Glomerular endothelial cell (primary cell): ENCODE results near the gene MANSC1. TPM values are rescaled to one million over a fixed set of nuclear protein-coding genes. Genes with fewer than 3 reads are reported as not detected.

Experiments used
- total RNA-seq: library from RNA; depleted of rRNA; stranded (reverse); fragments of >200 nt; gene quantifications from 2 replicates; pipeline ENCODE4 v1.2.3, GENCODE V29; 2015

The MANSC1 gene
- total RNA-seq, 1 donor from 2014 or later, result 56.6 TPM

Other genes starting within 250 kb of the MANSC1 start
- 15.0 and 29.3 TPM in 2 replicates for gene LRP6, start 83.2 kb downstream of the MANSC1 start, total RNA-seq
- gene BORCS5, start 6.8 kb upstream of the MANSC1 start, total RNA-seq, result 4.4 and 5.7 TPM in 2 replicates
- 15.1 and 19.0 TPM in 2 replicates for gene DUSP16, start 212.6 kb upstream of the MANSC1 start, total RNA-seq